Endothelial cell of umbilical vein (primary cell): Measurements from ENCODE around the gene NELL2. TPM values are rescaled to one million over a fixed set of nuclear protein-coding genes. Genes with fewer than 3 reads are reported as not detected.

ENCODE experiments used
- BruUV-seq: library from RNA; stranded (reverse); fragments of 400-500 nt; replicated peaks from 2 replicates; lab custom pipeline; 2021; lab: Mats Ljungman, UMichigan
- CTCF ChIA-PET: fragments of 300-600, 350-600 bp; sonication (Branson Sonifier 250); formaldehyde crosslinking; loops from one replicate; lab custom pipeline; 2021; ENCODE audit warnings: antibody characterized with exemption, inconsistent platforms; lab: Charles Lee
- POLR2A ChIA-PET: fragments of 300-600, 350-600 bp; sonication (Branson Sonifier 250); formaldehyde crosslinking; loops from one replicate; lab custom pipeline; 2021; ENCODE audit warnings: antibody characterized with exemption, inconsistent platforms; lab: Charles Lee
- DNase-seq: peaks from one replicate; pipeline ENCODE4 v3.0.0-alpha.2; 2011; ENCODE audit warnings: low read depth, low spot score
- FAIRE-seq: peaks from 2 replicates; lab custom pipeline; 2011; peaks lifted over from hg19 to GRCh38; lab: Jason Lieb, UNC
- H2AFZ ChIP-seq: 2 replicates; pipeline ENCODE4 v1.6.0; 2012; ENCODE audit warnings: low read depth, low read length, control low read depth, inconsistent platforms
- H3K27ac ChIP-seq: 2 replicates; pipeline ENCODE4 v1.5.1; 2011; ENCODE audit warnings: low read depth, mild to moderate bottlenecking, control low read depth, low read length, moderate library complexity; ENCODE audit not compliant: insufficient read depth
- H3K27me3 ChIP-seq, 2 experiments: 2 replicates each; pipeline versions ENCODE4 v1.6.0 to v1.6.1; 2011; ENCODE audit warnings: low read length in 2 of 2, mixed read lengths in 1 of 2; ENCODE audit not compliant: control insufficient read depth in 2 of 2, insufficient read depth in 2 of 2
- H3K36me3 ChIP-seq, 2 experiments: 2 replicates in 1 of 2; 3 replicates in 1 of 2; pipeline ENCODE4 v1.5.1; 2011; ENCODE audit warnings: low read length in 2 of 2, mild to moderate bottlenecking in 1 of 2, moderate library complexity in 1 of 2; ENCODE audit not compliant: control insufficient read depth in 2 of 2, insufficient read depth in 2 of 2; ENCODE audit errors: extremely low read depth in 1 of 2
- H3K4me1 ChIP-seq: 3 replicates; pipeline ENCODE4 v1.5.1; 2011; ENCODE audit warnings: mild to moderate bottlenecking, low read length; ENCODE audit not compliant: control insufficient read depth, insufficient read depth; ENCODE audit errors: extremely low read depth
- H3K4me2 ChIP-seq: 2 replicates; pipeline ENCODE4 v1.6.1; 2011; ENCODE audit warnings: low read length, control low read depth, mixed read lengths; ENCODE audit not compliant: insufficient read depth
- H3K4me3 ChIP-seq, 3 experiments: fragments of 200-600 bp in 1 of 3; sonication (generic), shearing (Covaris generic) in 1 of 3; replicated peaks in 1 of 3; 2 replicates each; pipeline ENCODE4 v1.5.1; 2011 to 2016; ENCODE audit warnings: control low read depth in 3 of 3, low read length in 3 of 3, mild to moderate bottlenecking in 2 of 3, inconsistent platforms in 1 of 3, low read depth in 1 of 3, moderate library complexity in 1 of 3; ENCODE audit not compliant: insufficient read depth in 1 of 3
- H3K79me2 ChIP-seq: 2 replicates; pipeline ENCODE4 v1.6.0; 2012; ENCODE audit warnings: low read length, inconsistent platforms; ENCODE audit not compliant: control insufficient read depth, insufficient read depth
- H3K9ac ChIP-seq: replicated peaks from 2 replicates; pipeline ENCODE3; 2011; ENCODE audit warnings: low read length, control low read depth; ENCODE audit not compliant: insufficient read depth; ENCODE audit errors: extremely low read depth
- H3K9me1 ChIP-seq: replicated peaks from 3 replicates; pipeline ENCODE4 v1.6.0; 2011; ENCODE audit warnings: mild to moderate bottlenecking, low read length; ENCODE audit not compliant: control insufficient read depth, insufficient read depth; ENCODE audit errors: extremely low read depth
- H3K9me3 ChIP-seq: replicated peaks from 2 replicates; pipeline ENCODE4 v1.5.1; 2012; ENCODE audit warnings: low read length, inconsistent platforms; ENCODE audit not compliant: control insufficient read depth, insufficient read depth
- H4K20me1 ChIP-seq: replicated peaks from 2 replicates; pipeline ENCODE3; 2011; ENCODE audit warnings: mild to moderate bottlenecking, low read length; ENCODE audit not compliant: control insufficient read depth, insufficient read depth; ENCODE audit errors: extremely low read depth
- EZH2 ChIP-seq: IDR thresholded peaks from 2 replicates; pipeline ENCODE4 v1.6.1; 2012; ENCODE audit warnings: borderline replicate concordance, low read depth, mild to moderate bottlenecking, moderate library complexity, low read length, inconsistent platforms; ENCODE audit not compliant: severe bottlenecking
- FOS ChIP-seq: IDR thresholded peaks from 2 replicates; pipeline ENCODE4 v1.6.1; 2011; ENCODE audit warnings: mild to moderate bottlenecking, low read length, moderate library complexity, borderline replicate concordance; ENCODE audit not compliant: insufficient read depth
- GATA2 ChIP-seq: IDR thresholded peaks from 2 replicates; pipeline ENCODE4 v1.7.0; 2011; ENCODE audit warnings: low read depth, mild to moderate bottlenecking, moderate library complexity, mixed read lengths, low read length; ENCODE audit not compliant: insufficient read length, insufficient read depth
- JUN ChIP-seq: IDR thresholded peaks from 2 replicates; pipeline ENCODE4 v1.6.1; 2011; ENCODE audit warnings: borderline replicate concordance, low read depth; ENCODE audit not compliant: insufficient read length, insufficient read depth
- MYC ChIP-seq: IDR thresholded peaks from one replicate; pipeline ENCODE4 v1.6.1; 2011; ENCODE audit warnings: mild to moderate bottlenecking, low read depth, low read length
- POLR2A ChIP-seq: IDR thresholded peaks from 2 replicates; pipeline ENCODE4 v1.6.1; 2012; ENCODE audit warnings: low read depth, mild to moderate bottlenecking, control low read depth, low read length
- POLR2AphosphoS5 ChIP-seq: IDR thresholded peaks from 2 replicates; pipeline ENCODE4 v1.6.1; 2012; ENCODE audit warnings: low read depth, mild to moderate bottlenecking, control low read depth, low read length, moderate library complexity; ENCODE audit not compliant: insufficient read depth
- dilution Hi-C: fragments of 300-500 bp; cut with MboI; formaldehyde crosslinking; loops from one replicate; pipeline ENCODE4 v1.15.0; 2019; ENCODE audit warnings: low sequenced_read_pairs; ENCODE audit not compliant: extremely low pct_ligation_motif_present
- intact Hi-C: fragments of 100-400 bp; cut with micrococcal nuclease; formaldehyde crosslinking; loops from one replicate; pipeline ENCODE4 v1.10.0; 2022
- polyA plus RNA-seq, 4 experiments: library from polyadenylated mRNA; depleted of rRNA in 3 of 4; stranded (reverse) in 3 of 4; unstranded in 1 of 4; fragments of >200 nt; gene quantifications; 2 replicates each; pipeline versions ENCODE4 v1.2.1 to v1.2.3, GENCODE V29; 2011 to 2012; ENCODE audit warnings: missing spikeins in 1 of 4
- total RNA-seq: library from RNA; stranded (reverse); gene quantifications from 2 replicates; pipeline ENCODE4 v1.2.3, GENCODE V29; 2021
- TF ChIP-seq, protein P1 (sequence below): IDR thresholded peaks from 2 replicates; pipeline ENCODE4 v1.6.1; 2011; ENCODE audit not compliant: insufficient read depth, insufficient read length
- TF ChIP-seq, protein P2 (sequence below), 2 donors: IDR thresholded peaks; 1 replicate in 1 of 2; 2 replicates in 1 of 2; pipeline ENCODE4 v1.5.1; 2011; ENCODE audit warnings: low read length in 2 of 2, mild to moderate bottlenecking in 2 of 2, moderate library complexity in 2 of 2, control low read depth in 1 of 2, inconsistent platforms in 1 of 2, low read depth in 1 of 2; ENCODE audit not compliant: insufficient read depth in 1 of 2; ENCODE audit errors: extremely low read depth in 1 of 2

Gene NELL2
- total and polyA plus RNA-seq, 2 donors (not counting 3 experiments of a cell fraction or from before 2014, with no cell fraction given) = 0.11 to 0.49 TPM

DNA sequence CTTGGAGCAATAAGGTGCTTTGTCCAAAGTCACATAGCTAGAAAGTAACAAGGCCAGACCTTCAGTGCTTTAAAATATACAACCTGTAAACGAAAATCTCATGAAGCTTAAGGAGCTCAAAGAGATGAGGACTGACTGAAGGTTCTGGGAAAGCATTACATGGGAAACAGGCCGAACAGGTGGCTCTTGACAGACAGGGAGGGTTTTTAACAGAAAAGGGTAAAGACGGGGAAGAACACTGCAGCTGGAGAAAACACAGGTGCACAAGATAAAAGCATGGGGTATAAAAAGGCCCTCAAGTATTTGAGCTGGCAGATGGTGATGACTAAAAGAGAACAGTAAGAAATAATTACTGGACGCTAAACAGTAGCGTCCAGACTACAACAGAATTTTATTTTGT, 257.2 kb downstream of the NELL2 start:
- BruUV-seq = no TSS peak
- FAIRE-seq (no peak), DNase-seq (no peak)
- Histone ChIP-seq H3K36me3 (no peaks in the 10 kb centered on the region), H3K27ac (no peak overlapping the region), H3K4me3 (no peak overlapping the region), H3K9me3 (no peaks in the 10 kb centered on the region), H2AFZ (no peak overlapping the region), H3K9me1 (no peaks in the 10 kb centered on the region), H3K79me2 (no peaks in the 10 kb centered on the region), H3K9ac (no peak overlapping the region), H3K4me2 (no peak overlapping the region), H3K27me3 (no peaks in the 10 kb centered on the region), H4K20me1 (no peaks in the 10 kb centered on the region), H3K4me1 (no peaks in the 10 kb centered on the region)
- dilution Hi-C loops = no loop called here
- ChIA-PET CTCF (no interaction called here), POLR2A (no interaction called here)
- intact Hi-C loops = no loop called here
- TF ChIP-seq MYC = no peak
- TF ChIP-seq GATA2 = no peak
- no peak for TF ChIP-seq POLR2AphosphoS5
- TF ChIP-seq FOS = no peak
- no peak for TF ChIP-seq POLR2A
- no peak for TF ChIP-seq JUN
- TF ChIP-seq, protein P1, sequence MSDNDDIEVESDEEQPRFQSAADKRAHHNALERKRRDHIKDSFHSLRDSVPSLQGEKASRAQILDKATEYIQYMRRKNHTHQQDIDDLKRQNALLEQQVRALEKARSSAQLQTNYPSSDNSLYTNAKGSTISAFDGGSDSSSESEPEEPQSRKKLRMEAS = no peak
- TF ChIP-seq, protein P2, sequence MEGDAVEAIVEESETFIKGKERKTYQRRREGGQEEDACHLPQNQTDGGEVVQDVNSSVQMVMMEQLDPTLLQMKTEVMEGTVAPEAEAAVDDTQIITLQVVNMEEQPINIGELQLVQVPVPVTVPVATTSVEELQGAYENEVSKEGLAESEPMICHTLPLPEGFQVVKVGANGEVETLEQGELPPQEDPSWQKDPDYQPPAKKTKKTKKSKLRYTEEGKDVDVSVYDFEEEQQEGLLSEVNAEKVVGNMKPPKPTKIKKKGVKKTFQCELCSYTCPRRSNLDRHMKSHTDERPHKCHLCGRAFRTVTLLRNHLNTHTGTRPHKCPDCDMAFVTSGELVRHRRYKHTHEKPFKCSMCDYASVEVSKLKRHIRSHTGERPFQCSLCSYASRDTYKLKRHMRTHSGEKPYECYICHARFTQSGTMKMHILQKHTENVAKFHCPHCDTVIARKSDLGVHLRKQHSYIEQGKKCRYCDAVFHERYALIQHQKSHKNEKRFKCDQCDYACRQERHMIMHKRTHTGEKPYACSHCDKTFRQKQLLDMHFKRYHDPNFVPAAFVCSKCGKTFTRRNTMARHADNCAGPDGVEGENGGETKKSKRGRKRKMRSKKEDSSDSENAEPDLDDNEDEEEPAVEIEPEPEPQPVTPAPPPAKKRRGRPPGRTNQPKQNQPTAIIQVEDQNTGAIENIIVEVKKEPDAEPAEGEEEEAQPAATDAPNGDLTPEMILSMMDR (IDR thresholded peaks at IDR 0.05; ENCODE audit: extremely low read depth in 1 of 2, insufficient read depth in 1 of 2, low read depth in 1 of 2, low read length in 2 of 2) = no peak
- TF ChIP-seq EZH2 = no peak
